ENCODE data around the gene CLEC11A. TPM values are rescaled to one million over a fixed set of nuclear protein-coding genes. Genes with fewer than 3 reads are reported as not detected.

Gene CLEC11A
- total RNA-seq, 6 experiments from 2014 or later: 1.7 to 9.9 (median 5.0) TPM

GRCh38 chr19:50728084-50728737 lies 5.0 kb downstream of the CLEC11A start:
- peak; percentile 57 to 76 (median 68) for DNase-seq
- Histone ChIP-seq H3K9me3 (no peaks in the 10 kb centered on the region), H3K27ac (no peak overlapping the region), H3K27me3 (no peaks in the 10 kb centered on the region), H3K36me3 (no peaks in the 10 kb centered on the region), H3K4me3 (no peak overlapping the region), H3K4me1 (peaks cover 0 to 4% (median 0%) of the 10 kb centered on the region in 4 donors)
- intact Hi-C loops (cut with DNase I): no loop called here
- ATAC-seq: peak in 2 of 4 donors; percentile 40 to 46
- 6% methylated on average over 12 of the region's 39 CpGs for WGBS (ENCODE audit: insufficient coverage, low coverage, low lambda C conversion rate, missing lambda C conversion rate)
- TF ChIP-seq, protein P1, sequence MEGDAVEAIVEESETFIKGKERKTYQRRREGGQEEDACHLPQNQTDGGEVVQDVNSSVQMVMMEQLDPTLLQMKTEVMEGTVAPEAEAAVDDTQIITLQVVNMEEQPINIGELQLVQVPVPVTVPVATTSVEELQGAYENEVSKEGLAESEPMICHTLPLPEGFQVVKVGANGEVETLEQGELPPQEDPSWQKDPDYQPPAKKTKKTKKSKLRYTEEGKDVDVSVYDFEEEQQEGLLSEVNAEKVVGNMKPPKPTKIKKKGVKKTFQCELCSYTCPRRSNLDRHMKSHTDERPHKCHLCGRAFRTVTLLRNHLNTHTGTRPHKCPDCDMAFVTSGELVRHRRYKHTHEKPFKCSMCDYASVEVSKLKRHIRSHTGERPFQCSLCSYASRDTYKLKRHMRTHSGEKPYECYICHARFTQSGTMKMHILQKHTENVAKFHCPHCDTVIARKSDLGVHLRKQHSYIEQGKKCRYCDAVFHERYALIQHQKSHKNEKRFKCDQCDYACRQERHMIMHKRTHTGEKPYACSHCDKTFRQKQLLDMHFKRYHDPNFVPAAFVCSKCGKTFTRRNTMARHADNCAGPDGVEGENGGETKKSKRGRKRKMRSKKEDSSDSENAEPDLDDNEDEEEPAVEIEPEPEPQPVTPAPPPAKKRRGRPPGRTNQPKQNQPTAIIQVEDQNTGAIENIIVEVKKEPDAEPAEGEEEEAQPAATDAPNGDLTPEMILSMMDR (IDR thresholded peaks at IDR 0.05): no peak
- TF ChIP-seq POLR2A (IDR thresholded peaks at IDR 0.05): no peak

- Histone ChIP-seq H3K27me3 (no peaks in the 10 kb centered on the region), H3K9me3 (no peaks in the 10 kb centered on the region), H3K27ac (no peak overlapping the region), H3K4me1 (no peaks in the 10 kb centered on the region), H3K4me3 (no peak overlapping the region), H3K36me3 (no peaks in the 10 kb centered on the region)
- TF ChIP-seq POLR2A (IDR thresholded peaks at IDR 0.05): no peak
- TF ChIP-seq, protein P1 (IDR thresholded peaks at IDR 0.05): no peak
- ATAC-seq: no peak
- intact Hi-C loops (cut with DNase I): no loop called here
- DNase-seq: no peak
- WGBS (ENCODE audit: insufficient coverage, low coverage, low lambda C conversion rate, missing lambda C conversion rate): 72% methylated on average over 5 of the region's 5 CpGs
Measured at GRCh38 chr19:50729894-50730293, 6.7 kb downstream of the CLEC11A start.

GRCh38 chr19:50735869-50736268 lies 12.7 kb downstream of the CLEC11A start:
- DNase-seq (no peak), ATAC-seq (no peak)
- no peaks in the 10 kb centered on the region for H3K9me3 ChIP-seq
- intact Hi-C loops (cut with DNase I): no loop called here
- H3K4me3 ChIP-seq: no peak overlapping the region
- no peaks in the 10 kb centered on the region for H3K36me3 ChIP-seq
- H3K4me1 ChIP-seq: no peaks in the 10 kb centered on the region
- H3K27me3 ChIP-seq: no peaks in the 10 kb centered on the region
- 52% methylated on average over 7 of the region's 7 CpGs for WGBS (ENCODE audit: insufficient coverage, low coverage, low lambda C conversion rate, missing lambda C conversion rate)
- TF ChIP-seq, protein P1 (IDR thresholded peaks at IDR 0.05): no peak
- TF ChIP-seq POLR2A (IDR thresholded peaks at IDR 0.05): no peak
- no peak overlapping the region for H3K27ac ChIP-seq

DNA sequence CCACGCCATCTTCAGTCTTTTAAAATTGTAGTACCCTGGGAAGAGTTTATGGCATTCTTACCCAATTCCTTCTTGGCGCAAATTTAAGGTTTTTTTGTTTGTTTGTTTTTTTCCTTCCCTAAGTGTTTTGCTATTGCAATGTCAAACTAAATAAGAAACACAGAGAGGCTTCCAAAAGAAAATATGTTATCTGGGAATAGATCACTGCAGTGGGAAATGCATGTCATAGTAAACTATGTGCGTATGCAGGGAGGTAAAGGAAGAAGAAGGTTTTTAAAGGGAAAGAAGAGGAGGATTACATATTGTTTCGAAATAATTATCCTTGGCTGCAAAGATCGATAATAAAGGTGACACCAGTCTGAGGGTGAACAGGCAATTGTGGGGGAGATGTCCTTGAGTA lies 13.2 kb downstream of the CLEC11A start:
- H3K4me1 ChIP-seq: no peaks in the 10 kb centered on the region
- no peak for DNase-seq
- no peaks in the 10 kb centered on the region for H3K36me3 ChIP-seq
- no peak for ATAC-seq
- intact Hi-C loops (cut with DNase I): no loop called here
- 37% methylated on average over 5 of the region's 5 CpGs for WGBS (ENCODE audit: insufficient coverage, low coverage, low lambda C conversion rate, missing lambda C conversion rate)
- no peaks in the 10 kb centered on the region for H3K27me3 ChIP-seq
- H3K27ac ChIP-seq: no peak overlapping the region
- TF ChIP-seq, protein P1 (IDR thresholded peaks at IDR 0.05): no peak
- no peak for TF ChIP-seq POLR2A (IDR thresholded peaks at IDR 0.05)
- H3K4me3 ChIP-seq: no peak overlapping the region
- no peaks in the 10 kb centered on the region for H3K9me3 ChIP-seq

Measured in right lobe of liver (tissue), 6 donors.